Measurements from ENCODE around the gene FAM241A.

DNA sequence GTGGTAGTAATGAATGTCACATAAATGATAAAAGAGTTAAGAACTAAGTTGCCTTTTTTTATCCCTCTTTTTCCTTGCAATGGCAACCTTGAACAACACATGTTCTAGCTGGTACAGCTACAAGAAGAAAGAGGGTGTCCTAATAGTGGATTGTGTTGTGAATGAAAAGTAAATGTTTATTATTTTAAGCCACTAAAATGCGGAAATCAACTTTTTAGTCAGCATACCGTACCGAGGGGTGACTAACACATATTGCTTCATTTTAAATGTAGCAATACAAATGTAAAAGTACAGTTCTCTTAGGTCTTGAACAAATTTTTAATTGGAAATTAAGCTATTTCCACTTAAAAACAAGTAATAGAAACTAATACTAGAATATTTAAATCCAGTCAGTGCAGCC is 68.6 kb downstream of the FAM241A start:
- TF ChIP-seq CCAR2 (optimal IDR thresholded peaks at IDR 0.05; ENCODE audit: low read depth, low read length) = no peak
- TF ChIP-seq SIN3B (IDR thresholded peaks at IDR 0.05; ENCODE audit: low read length) = no peak
- TF ChIP-seq, protein P1, sequence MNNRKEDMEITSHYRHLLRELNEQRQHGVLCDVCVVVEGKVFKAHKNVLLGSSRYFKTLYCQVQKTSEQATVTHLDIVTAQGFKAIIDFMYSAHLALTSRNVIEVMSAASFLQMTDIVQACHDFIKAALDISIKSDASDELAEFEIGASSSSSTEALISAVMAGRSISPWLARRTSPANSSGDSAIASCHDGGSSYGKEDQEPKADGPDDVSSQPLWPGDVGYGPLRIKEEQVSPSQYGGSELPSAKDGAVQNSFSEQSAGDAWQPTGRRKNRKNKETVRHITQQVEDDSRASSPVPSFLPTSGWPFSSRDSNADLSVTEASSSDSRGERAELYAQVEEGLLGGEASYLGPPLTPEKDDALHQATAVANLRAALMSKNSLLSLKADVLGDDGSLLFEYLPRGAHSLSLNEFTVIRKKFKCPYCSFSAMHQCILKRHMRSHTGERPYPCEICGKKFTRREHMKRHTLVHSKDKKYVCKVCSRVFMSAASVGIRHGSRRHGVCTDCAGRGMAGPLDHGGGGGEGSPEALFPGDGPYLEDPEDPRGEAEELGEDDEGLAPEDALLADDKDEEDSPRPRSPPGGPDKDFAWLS (CRISPR knock-in tag; IDR thresholded peaks at IDR 0.05; ENCODE audit: borderline replicate concordance) = no peak
- no peak for TF ChIP-seq NFE2L2 (IDR thresholded peaks at IDR 0.05; ENCODE audit: low read length)

Measured in HepG2 (cell line).